GM18505 (cell line): Measurements from ENCODE around the gene HAAO.
A peak's percentile ranks its signal among the peaks of the same experiment; 100 is the strongest.

Experiments
- ATAC-seq: cut with Tn5 transposase; IDR thresholded peaks from one replicate; pipeline ENCODE4 v1.9.1; 2021; ENCODE audit not compliant: unreplicated experiment
- POLR2A ChIP-seq: IDR thresholded peaks from 4 replicates; pipeline ENCODE4 v1.6.1; 2011; ENCODE audit warnings: borderline replicate concordance; ENCODE audit not compliant: insufficient read depth, insufficient read length; ENCODE audit errors: extremely low read depth

HAAO gene

DNA sequence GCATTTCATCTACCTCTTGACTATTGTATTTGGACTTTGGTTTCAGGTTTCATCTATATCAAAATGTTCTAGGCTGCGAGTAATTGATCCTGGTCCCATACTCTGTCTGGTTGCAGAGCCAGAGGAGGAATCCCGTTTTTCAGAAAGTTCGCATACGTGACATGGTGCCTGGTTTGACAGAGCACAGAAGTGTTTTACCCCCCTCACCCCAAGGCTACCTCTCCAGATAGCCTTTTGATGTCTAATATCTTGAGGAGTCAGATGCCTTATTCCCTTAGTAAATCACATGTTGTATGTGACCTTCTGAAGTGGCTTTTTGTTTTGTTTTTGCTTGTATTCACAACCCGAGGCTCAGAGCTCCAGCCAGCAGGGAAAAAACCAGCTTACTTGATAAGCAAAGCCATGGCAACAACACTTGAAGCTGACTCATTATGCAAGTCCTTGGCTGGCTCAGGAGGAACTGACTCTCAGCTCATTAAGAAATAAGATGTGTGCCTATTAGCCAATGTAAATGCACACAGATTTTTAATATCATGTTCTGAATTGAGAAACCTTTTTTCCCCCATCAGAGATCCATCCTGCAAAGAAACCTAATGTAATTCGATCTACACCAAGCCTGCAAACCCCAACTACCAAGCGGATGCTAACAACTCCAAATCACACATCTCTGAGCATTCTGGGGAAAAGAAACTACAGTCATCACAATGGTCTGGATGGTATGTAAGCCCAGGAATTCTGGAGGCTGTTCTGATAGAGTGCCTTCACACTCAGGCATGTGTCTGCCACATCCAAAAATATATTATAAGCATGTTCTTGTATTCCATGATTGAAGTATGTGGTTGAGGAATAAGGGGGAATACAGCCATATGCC, 69.8 kb downstream of the HAAO start:
- peak; percentile 95 for ATAC-seq
- TF ChIP-seq POLR2A = no peak

DNA sequence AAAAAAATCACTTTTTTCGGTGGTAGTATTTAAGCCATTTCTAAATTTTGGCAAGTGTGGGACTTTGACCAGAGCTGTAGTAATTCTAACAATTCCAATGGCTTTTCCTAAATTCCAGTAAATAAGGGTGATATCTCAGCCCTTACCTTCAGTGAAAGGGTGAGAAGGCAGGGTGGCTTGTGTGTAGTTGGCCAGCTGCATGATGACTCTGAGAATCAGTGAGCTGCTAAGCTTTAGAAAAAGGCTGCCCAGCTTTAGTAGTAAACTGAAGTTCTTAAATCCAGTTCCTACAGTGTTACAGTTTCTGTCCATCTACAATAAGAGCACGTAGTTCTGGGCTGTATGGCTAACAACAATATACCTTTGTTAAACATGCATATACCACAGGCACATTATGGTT, 70.5 kb downstream of the HAAO start:
- no peak for TF ChIP-seq POLR2A
- ATAC-seq = no peak
